ENCODE measurements around the gene ESRRG.

The ESRRG gene

GRCh38 chr1:216723274-216723780, at the start of gene ESRRG:
Gene ESRRG (minus strand): TSS chr1:216723429. CDS start chr1:216723299, 130 bp downstream.
- DNase-seq (ENCODE audit: low read depth in 2 of 2), result no peak

GRCh38 chr1:216771922-216772321, 48.7 kb upstream of the ESRRG start:
- no peak for DNase-seq (ENCODE audit: low read depth in 2 of 2)

GRCh38 chr1:216766633-216767327, 43.6 kb upstream of the ESRRG start:
- DNase-seq (ENCODE audit: low read depth in 2 of 2), result no peak

GRCh38 chr1:216765346-216766300, 42.4 kb upstream of the ESRRG start:
- no peak for DNase-seq (ENCODE audit: low read depth in 2 of 2)

- DNase-seq (ENCODE audit: low read depth in 2 of 2), result no peak
Measured at GRCh38 chr1:216758161-216758560, 34.9 kb upstream of the ESRRG start.

- no peak for DNase-seq (ENCODE audit: low read depth in 2 of 2)
Measured at GRCh38 chr1:216757110-216757509, 33.9 kb upstream of the ESRRG start.

- DNase-seq (ENCODE audit: low read depth in 2 of 2), result no peak
Measured at GRCh38 chr1:216750961-216751360, 27.7 kb upstream of the ESRRG start.

GRCh38 chr1:216750031-216750627, 26.9 kb upstream of the ESRRG start:
- no peak for DNase-seq (ENCODE audit: low read depth in 2 of 2)

- no peak for DNase-seq (ENCODE audit: low read depth in 2 of 2)
Measured at GRCh38 chr1:216749232-216749631, 26.0 kb upstream of the ESRRG start.

- no peak for DNase-seq (ENCODE audit: low read depth in 2 of 2)
Measured at GRCh38 chr1:216742625-216743024, 19.4 kb upstream of the ESRRG start.

- no peak for DNase-seq (ENCODE audit: low read depth in 2 of 2)
Measured at GRCh38 chr1:216740331-216740730, 17.1 kb upstream of the ESRRG start.

- no peak for DNase-seq (ENCODE audit: low read depth in 2 of 2)
Measured at GRCh38 chr1:216739793-216740192, 16.6 kb upstream of the ESRRG start.

GRCh38 chr1:216732121-216732520, 8.9 kb upstream of the ESRRG start:
- no peak for DNase-seq (ENCODE audit: low read depth in 2 of 2)

- no peak for DNase-seq (ENCODE audit: low read depth in 2 of 2)
Measured at GRCh38 chr1:216731562-216731961, 8.3 kb upstream of the ESRRG start.

- DNase-seq (ENCODE audit: low read depth in 2 of 2), result no peak
Measured at GRCh38 chr1:216726435-216726834, 3.2 kb upstream of the ESRRG start.

GRCh38 chr1:216722821-216723220, 408 bp downstream of the ESRRG start:
- DNase-seq (ENCODE audit: low read depth in 2 of 2), result no peak

- DNase-seq (ENCODE audit: low read depth in 2 of 2), result no peak
Measured at GRCh38 chr1:216721863-216722262, 1.4 kb downstream of the ESRRG start.

GRCh38 chr1:216721062-216721461, 2.2 kb downstream of the ESRRG start:
- no peak for DNase-seq (ENCODE audit: low read depth in 2 of 2)

GRCh38 chr1:216711712-216712111, 11.5 kb downstream of the ESRRG start:
- DNase-seq (ENCODE audit: low read depth in 2 of 2), result no peak

- no peak for DNase-seq (ENCODE audit: low read depth in 2 of 2)
Measured at GRCh38 chr1:216710598-216711333, 12.5 kb downstream of the ESRRG start.

- DNase-seq (ENCODE audit: low read depth in 2 of 2), result no peak
Measured at GRCh38 chr1:216710055-216710454, 13.2 kb downstream of the ESRRG start.

GRCh38 chr1:216705676-216706075, 17.6 kb downstream of the ESRRG start:
- no peak for DNase-seq (ENCODE audit: low read depth in 2 of 2)

Measured in stimulated activated CD4-positive, alpha-beta T cell treated with anti-CD3 and anti-CD28 coated beads, Interleukin-15, amount 100 ng/mL, for 48 hours (primary cell).